ENCODE data around the gene CAMK2G.
"Not testable (repeated sequence)": the region's sequence is repeated elsewhere in the genome, so short reads cannot be mapped to it uniquely, and the experiment has no call there.

Gene CAMK2G

DNA sequence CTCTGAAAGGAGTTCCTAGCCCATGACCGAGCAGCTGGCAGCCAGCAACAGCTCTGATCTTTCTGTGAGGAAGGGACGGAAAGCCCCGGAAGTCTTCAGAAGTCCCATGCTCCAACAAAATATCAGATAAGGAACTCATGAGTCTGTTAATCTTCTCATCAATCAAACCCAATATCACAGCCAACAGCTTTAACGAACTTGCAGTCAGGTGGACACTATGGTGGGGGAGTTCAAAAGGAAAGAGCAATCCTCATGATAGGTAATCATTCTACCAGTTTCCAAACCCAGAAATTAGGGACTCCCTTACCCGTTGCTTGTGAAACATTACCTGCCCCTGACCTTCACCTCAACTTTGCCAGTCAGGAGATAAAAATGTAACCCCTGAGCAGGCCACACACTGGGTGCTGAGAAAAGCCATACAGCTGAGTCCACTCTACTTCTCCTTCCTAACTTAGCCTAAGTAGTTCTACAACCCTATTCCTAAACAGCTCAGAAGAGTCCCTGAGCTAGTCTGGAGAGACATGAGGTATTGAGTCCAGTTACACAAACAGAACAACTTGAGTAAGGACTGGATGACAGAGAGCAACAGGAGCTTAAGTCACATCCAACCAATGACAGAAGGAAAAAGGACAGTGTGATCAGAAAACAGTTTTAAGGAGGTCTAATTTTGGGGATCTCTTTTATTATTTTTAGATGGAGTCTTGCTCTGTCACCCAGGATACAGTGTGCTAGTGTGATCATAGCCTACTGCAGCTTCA lies 65.1 kb downstream of the CAMK2G start:
- DNase-seq: no peak

DNA sequence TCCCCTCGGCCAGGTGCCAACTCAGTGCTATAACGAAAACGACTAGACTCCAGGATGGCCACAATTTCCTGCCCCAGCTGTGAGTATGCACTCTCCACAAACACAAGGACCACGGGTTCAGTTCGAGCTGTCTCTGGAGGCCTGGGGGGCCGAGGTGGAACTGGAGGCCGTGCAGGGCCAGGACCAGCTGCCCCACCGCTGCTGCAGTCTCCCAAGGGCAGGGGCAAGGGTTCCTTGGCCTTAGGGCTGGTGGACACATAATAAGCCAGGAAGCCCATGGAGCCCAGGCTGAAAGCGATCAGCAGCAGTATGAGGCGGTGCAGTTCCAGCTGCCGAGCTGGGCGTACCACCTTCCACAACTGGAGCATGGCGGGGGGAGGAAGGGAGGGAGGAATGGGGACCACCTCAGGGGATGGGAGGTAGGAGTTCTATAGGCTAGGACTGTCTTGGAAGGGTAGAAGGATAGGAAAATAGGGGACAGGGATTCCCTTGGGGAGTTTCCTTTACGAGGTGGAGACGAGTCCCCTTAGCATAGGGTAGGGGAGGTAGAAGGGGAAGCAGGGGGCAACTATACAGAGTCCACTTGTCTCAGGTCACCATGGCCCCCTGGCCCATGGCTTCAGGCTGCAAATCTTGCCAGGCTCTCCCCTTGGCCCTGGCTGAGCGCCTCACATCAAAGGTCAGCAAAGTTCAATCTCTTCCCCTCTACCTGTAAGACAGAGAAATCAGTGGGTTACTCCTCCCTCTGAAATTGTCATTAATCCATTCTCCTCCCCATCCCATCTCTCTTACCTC lies 66.1 kb downstream of the CAMK2G start:
- no peak for DNase-seq

GRCh38 chr10:73807471-73807870 lies 66.9 kb downstream of the CAMK2G start:
- DNase-seq: no peak

- DNase-seq: no peak
These were observed 68.0 kb downstream of the CAMK2G start for GRCh38 chr10:73806176-73806950.

DNA sequence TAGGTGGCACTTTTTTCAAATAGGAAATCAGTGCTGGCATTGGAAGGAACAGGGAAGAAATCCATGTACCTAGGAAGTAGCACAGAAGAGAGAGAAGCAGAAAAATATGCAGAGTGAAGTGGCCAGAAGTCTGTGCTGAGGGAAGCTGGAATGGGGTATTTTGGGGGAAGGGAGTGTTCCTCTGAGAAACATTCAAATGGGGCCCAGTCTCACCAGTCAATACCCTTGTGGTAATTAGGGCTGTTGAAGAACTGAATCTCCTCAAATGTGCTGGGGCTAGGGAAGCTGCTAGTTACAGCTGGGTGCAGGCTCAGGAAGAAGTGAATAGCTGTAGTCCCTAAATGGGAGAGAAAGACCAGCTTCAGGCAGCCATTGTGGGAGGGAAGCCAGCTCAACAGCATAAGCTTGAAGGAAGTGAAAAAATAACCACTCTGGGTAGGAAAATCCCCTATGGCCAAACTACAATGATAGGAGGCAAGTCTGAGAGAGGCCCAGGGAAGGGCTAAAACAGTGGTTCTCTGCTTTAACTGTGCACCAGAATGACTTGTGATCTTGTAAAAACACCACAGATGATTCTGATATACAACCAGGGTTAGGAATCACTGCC lies 70.6 kb downstream of the CAMK2G start:
- DNase-seq: no peak

GRCh38 chr10:73802276-73802991 lies 71.9 kb downstream of the CAMK2G start:
- DNase-seq: no peak

DNA sequence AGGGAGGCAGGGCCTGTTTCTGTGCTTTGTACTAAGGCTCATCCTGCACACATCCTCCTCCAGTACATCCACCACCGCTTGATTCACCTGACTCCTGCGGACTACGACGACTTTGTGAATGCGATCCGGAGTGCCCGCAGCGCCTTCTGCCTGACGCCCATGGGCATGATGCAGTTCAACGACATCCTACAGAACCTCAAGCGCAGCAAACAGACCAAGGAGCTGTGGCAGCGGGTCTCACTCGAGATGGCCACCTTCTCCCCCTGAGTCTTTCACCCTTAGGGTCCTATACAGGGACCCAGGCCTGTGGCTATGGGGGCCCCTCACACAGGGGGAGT lies 73.1 kb downstream of the CAMK2G start:
- no peak for DNase-seq

DNA sequence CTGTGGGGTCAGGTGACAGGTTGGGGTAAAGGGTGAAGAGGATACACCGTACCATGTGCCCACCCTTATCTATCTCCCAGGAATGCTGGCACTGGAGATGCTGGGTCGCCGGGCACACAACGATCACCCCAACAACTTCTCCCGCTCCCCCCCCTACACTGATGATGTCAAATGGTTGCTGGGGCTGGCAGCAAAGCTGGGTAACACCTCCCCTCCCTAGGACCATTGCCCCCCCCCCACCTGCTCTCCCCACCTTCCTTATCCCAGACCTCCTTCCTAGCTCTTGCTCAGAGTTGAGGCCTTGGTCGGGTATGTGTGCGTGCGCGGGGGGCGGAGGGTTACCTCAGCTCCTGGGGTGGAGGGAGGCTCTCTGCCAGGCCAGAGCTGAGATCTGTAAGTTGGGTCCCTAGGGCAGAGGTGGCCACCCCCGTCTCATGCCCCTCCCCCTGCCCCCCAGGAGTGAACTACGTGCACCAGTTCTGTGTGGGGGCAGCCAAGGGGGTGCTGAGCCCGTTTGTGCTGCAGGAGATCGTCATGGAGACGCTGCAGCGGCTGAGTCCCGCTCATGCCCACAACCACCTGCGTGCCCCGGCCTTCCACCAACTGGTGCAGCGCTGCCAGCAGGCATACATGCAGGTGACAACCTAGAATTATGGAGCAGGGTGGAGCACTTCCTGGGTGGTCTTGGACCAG lies 73.6 kb downstream of the CAMK2G start:
- DNase-seq: no peak

DNA sequence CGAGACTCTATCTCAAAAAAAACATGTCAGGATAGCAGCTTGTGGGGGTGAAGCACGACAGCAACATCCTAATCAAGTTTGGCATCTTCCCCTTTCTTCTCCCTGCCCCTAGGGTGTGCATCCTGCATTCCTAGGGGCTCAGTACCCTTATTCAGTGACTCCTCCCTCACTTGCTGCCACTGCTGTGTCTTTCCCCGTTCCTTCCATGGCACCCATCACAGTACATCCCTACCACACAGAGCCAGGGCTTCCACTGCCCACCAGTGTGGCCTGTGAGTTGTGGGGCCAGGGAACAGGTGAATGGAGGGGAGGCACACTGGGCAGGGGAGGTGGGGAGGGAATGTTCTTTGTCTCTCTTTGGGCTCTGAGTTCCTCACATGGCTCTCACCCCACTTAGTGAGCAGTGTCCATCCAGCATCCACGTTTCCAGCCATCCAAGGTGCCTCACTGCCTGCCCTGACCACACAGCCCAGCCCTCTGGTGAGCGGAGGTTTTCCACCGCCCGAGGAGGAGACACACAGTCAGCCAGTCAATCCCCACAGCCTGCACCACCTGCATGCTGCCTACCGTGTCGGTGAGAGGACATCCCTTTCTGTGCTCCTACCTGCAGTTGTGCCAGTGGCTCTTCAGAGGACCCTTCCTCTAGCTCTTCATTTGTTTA lies 74.3 kb downstream of the CAMK2G start:
- no peak for DNase-seq

GRCh38 chr10:73798927-73799560 lies 75.3 kb downstream of the CAMK2G start:
- DNase-seq: no peak

DNA sequence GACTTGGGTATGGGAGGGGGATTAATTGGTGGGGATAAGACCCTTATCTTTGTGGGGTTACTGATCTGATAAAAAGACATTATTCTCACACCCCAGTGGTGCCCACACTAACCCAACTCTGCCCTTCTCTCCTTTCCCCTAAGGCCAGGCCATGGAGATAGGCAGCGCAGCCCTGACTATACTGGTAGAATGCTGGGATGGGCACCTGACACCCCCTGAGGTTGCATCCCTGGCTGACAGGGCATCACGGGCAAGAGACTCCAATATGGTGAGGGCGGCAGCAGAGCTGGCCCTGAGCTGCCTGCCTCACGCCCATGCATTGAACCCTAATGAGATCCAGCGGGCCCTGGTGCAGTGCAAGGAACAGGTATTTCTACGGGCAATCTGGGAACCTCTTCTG lies 76.3 kb downstream of the CAMK2G start:
- DNase-seq: no peak

DNA sequence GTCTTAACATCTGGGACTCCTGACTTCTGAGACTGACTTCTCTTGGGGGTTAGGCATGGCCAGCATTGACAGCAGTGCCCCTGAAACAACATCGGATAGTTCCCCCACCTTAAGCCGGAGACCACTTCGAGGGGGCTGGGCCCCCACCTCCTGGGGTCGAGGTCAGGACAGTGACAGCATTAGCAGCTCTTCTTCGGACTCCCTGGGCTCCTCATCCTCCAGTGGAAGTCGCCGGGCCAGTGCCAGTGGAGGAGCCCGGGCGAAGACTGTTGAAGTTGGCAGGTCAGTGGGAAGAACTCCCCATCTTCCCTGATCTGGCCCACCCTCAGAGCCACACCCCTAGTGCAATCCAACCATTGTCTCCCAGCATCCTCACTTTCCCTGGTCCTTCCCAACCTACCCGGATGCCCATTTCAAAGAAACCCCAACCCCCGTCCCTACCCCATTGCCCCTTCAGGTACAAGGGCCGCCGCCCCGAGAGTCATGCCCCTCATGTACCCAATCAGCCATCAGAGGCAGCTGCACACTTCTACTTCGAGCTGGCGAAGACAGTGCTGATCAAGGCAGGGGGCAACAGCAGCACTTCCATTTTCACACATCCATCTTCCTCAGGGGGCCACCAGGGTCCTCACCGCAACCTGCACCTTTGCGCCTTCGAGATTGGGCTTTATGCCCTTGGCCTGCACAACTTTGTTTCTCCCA lies 76.9 kb downstream of the CAMK2G start:
- DNase-seq: no peak

GRCh38 chr10:73796766-73797165 lies 77.6 kb downstream of the CAMK2G start:
- no peak for DNase-seq

GRCh38 chr10:73796035-73796434 lies 78.3 kb downstream of the CAMK2G start:
- DNase-seq: not testable (repeated sequence)

DNA sequence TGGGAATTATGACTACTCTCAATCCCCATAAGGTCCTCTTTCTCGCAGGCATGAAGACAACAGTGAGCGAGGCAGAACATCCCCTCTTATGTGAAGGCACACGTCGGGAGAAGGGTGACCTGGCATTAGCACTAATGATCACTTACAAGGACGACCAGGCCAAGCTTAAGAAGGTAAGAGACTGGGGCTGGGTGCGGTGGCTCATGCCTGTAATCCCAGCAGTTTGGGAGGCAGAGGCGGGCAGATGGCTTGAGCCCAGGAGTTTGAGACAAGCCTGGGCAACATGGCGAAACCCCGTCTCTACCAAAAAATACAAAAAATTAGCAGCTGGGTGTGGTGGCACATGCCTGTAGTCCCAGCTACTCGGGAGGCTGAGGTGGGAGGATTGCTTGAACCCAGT lies 78.9 kb downstream of the CAMK2G start:
- not testable (repeated sequence) for DNase-seq

- no peak for DNase-seq
These were observed 80.9 kb downstream of the CAMK2G start for GRCh38 chr10:73793456-73793855.

- DNase-seq: no peak
These were observed 82.4 kb downstream of the CAMK2G start for GRCh38 chr10:73791871-73792400.

GRCh38 chr10:73790886-73791625 lies 83.3 kb downstream of the CAMK2G start:
- DNase-seq: no peak

DNA sequence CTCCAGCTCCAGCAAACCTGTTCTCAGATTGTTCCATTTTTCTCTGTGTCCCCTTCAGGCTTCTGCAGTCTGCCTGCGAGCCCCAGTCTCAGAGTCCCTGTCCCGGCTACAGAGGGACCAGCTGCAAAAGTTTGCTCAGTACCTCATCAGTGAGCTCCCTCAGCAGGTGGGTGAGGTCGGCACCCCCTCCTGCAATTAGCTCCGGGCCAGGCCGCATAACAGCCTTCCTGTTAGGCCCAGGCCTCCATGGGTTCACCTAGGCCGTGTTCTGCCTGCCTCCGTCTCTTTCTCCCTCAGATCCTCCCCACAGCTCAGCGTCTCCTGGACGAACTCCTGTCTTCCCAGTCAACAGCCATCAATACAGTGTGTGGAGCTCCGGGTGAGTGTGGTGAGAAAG lies 84.7 kb downstream of the CAMK2G start:
- no peak for DNase-seq
